H7 (cell line): ENCODE results near the gene ACY1. TPM values are rescaled to one million over a fixed set of nuclear protein-coding genes. Genes with fewer than 3 reads are reported as not detected.
"Not testable (repeated sequence)": the region's sequence is repeated elsewhere in the genome, so short reads cannot be mapped to it uniquely, and the experiment has no call there.

ENCODE experiments used
- DNase-seq: peaks from one replicate; pipeline ENCODE4 v3.0.0; 2012
- H3K27me3 ChIP-seq: 2 replicates; pipeline ENCODE4 v1.6.0; 2011; ENCODE audit warnings: mild to moderate bottlenecking, low read length; ENCODE audit not compliant: control insufficient read depth, insufficient read depth
- H3K36me3 ChIP-seq: replicated peaks from 2 replicates; pipeline ENCODE4 v1.5.1; 2011; ENCODE audit warnings: low read length; ENCODE audit not compliant: control insufficient read depth, insufficient read depth
- H3K4me3 ChIP-seq: 2 replicates; pipeline ENCODE4 v1.5.1; 2011; ENCODE audit warnings: low read depth, mild to moderate bottlenecking, control low read depth, low read length, moderate library complexity; ENCODE audit not compliant: insufficient read depth
- total RNA-seq: library from RNA; depleted of rRNA; stranded (reverse); fragments of >200 nt; shearing (Covaris generic); gene quantifications from 2 replicates; pipeline ENCODE4 v1.2.3, GENCODE V29; 2014

Gene ACY1
- total RNA-seq, 1 experiment from 2014 or later, result 101 TPM

DNA sequence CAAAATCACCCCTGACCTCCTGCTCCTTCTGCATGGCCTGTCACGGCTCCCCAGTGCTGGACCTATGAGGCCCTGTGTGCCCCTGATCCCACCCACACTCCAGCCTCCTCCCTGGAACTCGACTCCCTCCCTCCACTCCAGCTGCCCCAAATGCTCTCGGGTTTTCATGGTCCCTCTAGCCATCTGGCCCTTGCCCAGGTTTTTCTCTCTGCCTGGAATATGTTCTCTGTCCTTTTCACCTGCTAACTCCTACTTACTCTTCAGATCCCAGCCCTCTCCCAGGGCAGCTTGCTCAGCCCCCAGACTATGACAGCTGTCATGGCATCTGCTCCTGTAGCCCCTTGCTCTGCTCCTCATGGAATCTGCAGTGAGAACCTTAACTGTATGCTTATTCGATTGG is 42.7 kb downstream of the ACY1 start:
- H3K27me3 ChIP-seq, result no peaks in the 10 kb centered on the region
- no peaks in the 10 kb centered on the region for H3K36me3 ChIP-seq
- H3K4me3 ChIP-seq, result no peak overlapping the region
- DNase-seq, result no peak

DNA sequence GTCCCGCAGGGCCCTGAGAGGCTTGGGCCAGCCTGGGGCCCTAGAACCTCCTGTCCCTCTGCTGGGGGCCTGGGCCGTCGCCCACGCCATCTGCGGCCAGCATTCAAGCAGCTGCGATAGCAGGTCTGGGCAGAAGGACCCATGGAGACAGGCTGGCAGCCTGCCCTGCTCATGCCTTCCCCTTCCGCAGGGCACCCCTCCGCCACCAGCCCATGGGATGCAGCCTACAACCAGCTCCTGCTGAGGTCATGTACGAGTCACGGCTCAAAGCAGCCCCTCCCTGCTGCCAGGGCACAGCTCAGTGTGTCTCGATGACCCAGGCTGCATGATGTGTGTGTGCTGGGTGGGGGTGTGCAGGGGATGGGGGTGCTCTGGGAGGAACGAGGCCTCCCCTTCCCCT is 45.2 kb downstream of the ACY1 start:
- no peak for DNase-seq

DNA sequence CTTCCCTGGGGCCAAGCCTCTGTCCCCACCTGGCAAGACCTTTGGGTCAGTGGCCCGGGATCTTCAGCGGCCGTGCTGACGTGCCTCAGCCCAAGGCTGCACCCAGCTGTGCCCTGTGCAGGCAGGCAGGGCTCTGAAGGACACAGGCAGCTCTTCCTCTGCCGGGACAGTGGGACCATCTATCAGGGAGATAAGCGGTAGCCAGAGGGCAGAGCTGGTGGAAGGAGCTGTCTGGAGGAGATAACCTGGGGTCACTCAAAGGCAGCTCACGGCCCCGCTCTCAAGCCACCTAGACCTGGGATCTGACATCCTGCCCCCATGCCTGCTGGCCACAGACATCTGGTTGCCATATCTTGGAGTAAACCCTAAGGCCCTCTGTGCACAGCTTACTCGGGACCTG is 45.7 kb downstream of the ACY1 start:
- H3K27me3 ChIP-seq, result no peaks in the 10 kb centered on the region
- no peak overlapping the region for H3K4me3 ChIP-seq
- no peaks in the 10 kb centered on the region for H3K36me3 ChIP-seq
- no peak for DNase-seq

More for the DNA sequence above, 45.2 kb downstream of the ACY1 start:
- no peaks in the 10 kb centered on the region for H3K36me3 ChIP-seq
- no peak overlapping the region for H3K4me3 ChIP-seq
- H3K27me3 ChIP-seq, result no peaks in the 10 kb centered on the region

DNA sequence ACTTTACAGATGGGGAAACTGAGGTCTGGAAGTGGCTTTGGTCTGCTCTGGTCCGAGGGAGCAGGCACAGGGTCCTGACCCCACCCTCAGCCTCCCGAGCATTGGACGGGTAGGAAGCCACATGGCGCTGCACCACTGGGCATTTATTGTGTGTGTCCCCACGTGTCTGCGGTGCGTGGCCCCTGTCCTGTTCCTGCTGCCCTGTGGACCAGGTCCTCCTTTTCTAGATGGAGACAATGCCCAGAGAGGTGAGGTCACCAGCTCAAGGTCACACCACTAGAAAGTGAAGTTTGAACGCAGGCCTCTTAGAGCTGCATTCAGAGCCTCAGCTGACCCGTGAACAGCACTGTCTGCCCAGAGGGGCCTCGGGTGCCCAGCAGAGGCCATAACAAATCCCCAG is 46.2 kb downstream of the ACY1 start:
- Histone ChIP-seq H3K36me3 (no peaks in the 10 kb centered on the region), H3K27me3 (no peaks in the 10 kb centered on the region), H3K4me3 (no peak overlapping the region)
- no peak for DNase-seq

DNA sequence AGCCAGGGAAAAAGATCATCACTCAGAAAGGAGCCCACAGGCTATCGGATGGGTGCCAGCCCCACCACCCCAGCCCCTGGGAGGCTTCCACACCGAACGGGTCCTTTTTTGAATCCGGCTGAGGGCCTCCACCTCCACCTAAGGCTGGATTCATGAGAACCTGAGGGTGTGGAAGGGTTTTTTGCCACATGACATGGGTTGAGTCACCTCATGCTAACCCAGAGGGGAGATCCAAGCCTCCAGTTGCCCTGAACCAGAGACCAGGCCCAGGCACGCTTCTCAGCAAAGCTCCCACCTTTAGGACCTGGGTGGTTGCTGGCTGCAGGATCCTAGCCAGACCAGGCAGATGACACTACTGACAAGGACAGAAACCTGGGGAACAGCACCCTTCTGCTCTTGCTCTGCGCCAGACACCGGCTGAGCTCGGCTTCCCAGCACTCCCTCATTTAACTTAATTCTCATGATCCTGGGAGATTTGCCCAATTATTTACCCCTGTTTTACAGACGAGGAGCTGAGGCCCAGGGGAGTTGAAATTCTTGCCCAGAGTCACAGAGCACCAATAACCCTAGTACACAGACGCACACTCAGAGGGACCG is 47.5 kb downstream of the ACY1 start:
- Histone ChIP-seq H3K27me3 (no peaks in the 10 kb centered on the region), H3K36me3 (no peaks in the 10 kb centered on the region), H3K4me3 (no peak overlapping the region)
- DNase-seq, result no peak

- Histone ChIP-seq H3K4me3 (no peak overlapping the region), H3K27me3 (no peaks in the 10 kb centered on the region), H3K36me3 (no peaks in the 10 kb centered on the region)
- DNase-seq, result peak; percentile 84
These were observed 48.6 kb downstream of the ACY1 start for GRCh38 chr3:52031896-52032295.

GRCh38 chr3:52032702-52033408 is 49.5 kb downstream of the ACY1 start:
- Histone ChIP-seq H3K27me3 (no peaks in the 10 kb centered on the region), H3K36me3 (no peaks in the 10 kb centered on the region), H3K4me3 (no peak overlapping the region)
- no peak for DNase-seq

DNA sequence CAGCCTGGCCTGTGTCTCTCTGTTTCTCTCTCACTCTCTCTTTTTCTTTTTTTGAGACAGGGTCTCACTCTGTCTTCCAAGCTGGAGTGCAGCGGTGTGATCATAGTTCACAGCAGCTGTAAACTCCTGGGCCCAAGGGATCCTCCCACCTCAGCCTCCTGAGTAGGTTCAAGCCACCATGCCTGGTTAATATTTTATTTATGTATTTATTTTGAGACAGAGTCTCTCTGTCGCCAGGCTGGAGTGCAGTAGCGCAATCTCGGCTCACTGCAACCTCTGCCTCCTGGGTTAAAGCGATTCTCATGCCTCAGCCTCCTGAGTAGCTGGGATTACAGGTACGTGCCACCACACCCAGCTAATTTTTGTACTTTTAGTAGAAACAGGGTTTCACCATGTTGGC is 50.4 kb downstream of the ACY1 start:
- H3K27me3 ChIP-seq, H3K36me3 ChIP-seq, DNase-seq, H3K4me3 ChIP-seq: not testable (repeated sequence)

GRCh38 chr3:52034212-52034611 is 50.9 kb downstream of the ACY1 start:
- Histone ChIP-seq H3K27me3 (no peaks in the 10 kb centered on the region), H3K4me3 (no peak overlapping the region)
- no peak for DNase-seq

GRCh38 chr3:52034651-52035050 is 51.3 kb downstream of the ACY1 start:
- no peaks in the 10 kb centered on the region for H3K36me3 ChIP-seq
- no peak for DNase-seq
- H3K4me3 ChIP-seq, result no peak overlapping the region
- no peaks in the 10 kb centered on the region for H3K27me3 ChIP-seq

More at GRCh38 chr3:52034212-52034611, 50.9 kb downstream of the ACY1 start:
- H3K36me3 ChIP-seq, result no peaks in the 10 kb centered on the region

DNA sequence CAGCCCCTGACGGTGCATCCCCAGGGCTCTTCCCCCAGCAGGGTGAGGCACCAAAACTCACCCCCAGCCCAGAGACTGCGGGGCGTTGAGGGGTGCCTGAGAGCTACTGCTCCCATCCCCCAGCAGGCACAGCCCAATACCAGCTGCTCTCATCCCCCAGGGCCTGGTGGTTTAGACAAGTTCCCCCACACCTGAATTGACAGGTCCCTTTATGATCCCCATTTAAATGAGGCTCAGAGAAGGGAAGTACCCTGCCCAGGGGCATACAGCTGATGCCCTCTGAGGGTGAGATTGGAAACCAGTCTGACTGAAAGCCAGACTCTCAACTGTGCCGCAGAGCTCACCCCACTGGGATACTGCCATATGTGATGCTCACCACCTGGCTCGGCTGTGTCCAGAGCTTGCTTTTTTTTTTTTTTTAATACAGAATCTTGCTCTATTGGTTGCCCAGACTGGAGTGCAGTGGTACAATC is 52.9 kb downstream of the ACY1 start:
- Histone ChIP-seq H3K27me3 (no peaks in the 10 kb centered on the region), H3K4me3 (no peak overlapping the region), H3K36me3 (no peaks in the 10 kb centered on the region)
- no peak for DNase-seq

- Histone ChIP-seq H3K4me3 (no peak overlapping the region), H3K36me3 (no peaks in the 10 kb centered on the region), H3K27me3 (no peaks in the 10 kb centered on the region)
- DNase-seq, result peak; percentile 91
These were observed 53.5 kb downstream of the ACY1 start for GRCh38 chr3:52036829-52037228.

- Histone ChIP-seq H3K36me3 (no peaks in the 10 kb centered on the region), H3K27me3 (no peaks in the 10 kb centered on the region), H3K4me3 (no peak overlapping the region)
- no peak for DNase-seq
These were observed 54.0 kb downstream of the ACY1 start for GRCh38 chr3:52037291-52037690.

DNA sequence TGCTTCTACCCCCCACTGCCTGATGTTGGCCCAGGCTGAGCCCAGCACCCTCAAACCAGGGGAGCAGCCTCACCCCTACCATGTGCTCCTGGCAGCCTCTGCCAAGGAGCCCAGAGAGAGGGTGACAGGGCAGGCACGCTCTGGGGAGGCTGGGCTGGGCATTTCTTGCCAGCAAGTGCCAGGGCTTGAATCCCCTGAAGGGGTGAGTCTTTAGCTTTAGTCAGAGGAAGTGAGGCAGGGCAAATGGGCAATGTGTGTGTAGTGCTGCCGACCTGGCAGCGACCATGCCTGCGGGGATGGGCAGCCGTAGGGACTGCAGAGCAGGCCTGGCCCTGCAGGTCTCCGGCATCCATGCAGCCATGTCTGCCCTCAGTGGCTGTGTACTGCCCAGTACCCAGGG is 54.9 kb downstream of the ACY1 start:
- Histone ChIP-seq H3K4me3 (no peak overlapping the region), H3K27me3 (no peaks in the 10 kb centered on the region), H3K36me3 (no peaks in the 10 kb centered on the region)
- no peak for DNase-seq
